ENCODE data around the gene EPB42. TPM values are rescaled to one million over a fixed set of nuclear protein-coding genes. Genes with fewer than 3 reads are reported as not detected.

The EPB42 gene
- polyA plus RNA-seq, 1 of the 3 experiments (the other 2 are of a cell fraction), result not detected

DNA sequence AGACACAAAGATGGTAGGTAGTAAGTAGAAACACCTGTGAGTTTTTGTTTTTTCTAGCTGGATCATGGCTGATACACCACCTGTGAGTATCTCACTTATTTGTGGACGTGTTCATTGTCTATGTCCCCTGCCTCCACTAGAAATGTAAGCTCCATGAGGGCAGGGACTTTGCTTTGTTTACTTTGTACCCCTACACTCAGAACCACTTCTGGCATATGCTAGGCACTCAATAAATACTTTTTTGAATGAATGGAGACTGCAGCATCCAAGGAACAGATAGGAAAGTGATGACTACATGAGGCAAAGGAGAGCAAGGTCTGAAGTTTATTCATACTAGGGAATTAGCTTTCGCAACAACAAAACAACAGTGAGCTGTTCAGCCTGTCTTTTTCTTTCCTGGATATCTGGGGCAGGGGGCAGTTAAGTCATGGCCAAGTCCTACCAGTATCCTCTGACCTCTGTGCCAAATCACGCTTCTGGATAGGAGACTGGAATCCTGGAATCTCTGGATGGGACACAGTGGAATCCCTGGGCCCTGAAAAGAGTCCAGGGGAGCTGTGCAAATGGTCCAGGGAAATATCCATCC, 11.6 kb upstream of the EPB42 start:
- Histone ChIP-seq H3K4me2 (no peak overlapping the region), H3K9ac (no peak overlapping the region), H3K9me3 (no peaks in the 10 kb centered on the region), H3K4me1 (ENCODE audit: control insufficient read depth in 1 of 2, insufficient read depth in 2 of 2, low read depth in 1 of 2, low read length in 1 of 2) (no peaks in the 10 kb centered on the region), H3K9me2 (no peaks in the 10 kb centered on the region), H3K4me3 (ENCODE audit: low read depth in 2 of 2, low read length in 1 of 2) (no peak overlapping the region), H3K36me3 (replicated peaks in 1 of 2; ENCODE audit: control insufficient read depth in 1 of 2, insufficient read depth in 2 of 2, low read length in 1 of 2) (no peaks in the 10 kb centered on the region), H3K79me2 (ENCODE audit: insufficient read depth) (no peaks in the 10 kb centered on the region), H3K27ac (ENCODE audit: low read depth in 2 of 2, low read length in 1 of 2) (no peak overlapping the region), H3K27me3 (ENCODE audit: insufficient read depth) (peaks cover 18% of the 10 kb centered on the region; the same call in 1 of the 2 replicates), H3F3A (replicated peaks; ENCODE audit: insufficient read depth) (no peaks in the 10 kb centered on the region), H4K20me1 (ENCODE audit: insufficient read depth) (no peaks in the 10 kb centered on the region), H2AFZ (ENCODE audit: low read depth) (no peak overlapping the region)
- ChIA-PET POLR2A (no interaction called here), CTCF (interaction anchor here (0.8 to 2.0 kb wide), 6 partner anchors 18 to 53 kb away, joined by 3 to 10 read pairs (median 4); no protein-coding TSS in a partner anchor)
- no peak for DNase-seq
- TF ChIP-seq POLR2AphosphoS5 (IDR thresholded peaks at IDR 0.05; ENCODE audit: low read depth, low read length) (no peak), SIN3A (IDR thresholded peaks at IDR 0.05; ENCODE audit: borderline replicate concordance, low read depth, low read length) (no peak)
- TF ChIP-seq, protein P1, sequence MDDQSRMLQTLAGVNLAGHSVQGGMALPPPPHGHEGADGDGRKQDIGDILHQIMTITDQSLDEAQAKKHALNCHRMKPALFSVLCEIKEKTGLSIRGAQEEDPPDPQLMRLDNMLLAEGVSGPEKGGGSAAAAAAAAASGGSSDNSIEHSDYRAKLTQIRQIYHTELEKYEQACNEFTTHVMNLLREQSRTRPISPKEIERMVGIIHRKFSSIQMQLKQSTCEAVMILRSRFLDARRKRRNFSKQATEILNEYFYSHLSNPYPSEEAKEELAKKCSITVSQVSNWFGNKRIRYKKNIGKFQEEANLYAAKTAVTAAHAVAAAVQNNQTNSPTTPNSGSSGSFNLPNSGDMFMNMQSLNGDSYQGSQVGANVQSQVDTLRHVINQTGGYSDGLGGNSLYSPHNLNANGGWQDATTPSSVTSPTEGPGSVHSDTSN (IDR thresholded peaks at IDR 0.05), result no peak
- 34% methylated on average over 3 of the region's 3 CpGs for WGBS (ENCODE audit: low lambda C conversion rate)

DNA sequence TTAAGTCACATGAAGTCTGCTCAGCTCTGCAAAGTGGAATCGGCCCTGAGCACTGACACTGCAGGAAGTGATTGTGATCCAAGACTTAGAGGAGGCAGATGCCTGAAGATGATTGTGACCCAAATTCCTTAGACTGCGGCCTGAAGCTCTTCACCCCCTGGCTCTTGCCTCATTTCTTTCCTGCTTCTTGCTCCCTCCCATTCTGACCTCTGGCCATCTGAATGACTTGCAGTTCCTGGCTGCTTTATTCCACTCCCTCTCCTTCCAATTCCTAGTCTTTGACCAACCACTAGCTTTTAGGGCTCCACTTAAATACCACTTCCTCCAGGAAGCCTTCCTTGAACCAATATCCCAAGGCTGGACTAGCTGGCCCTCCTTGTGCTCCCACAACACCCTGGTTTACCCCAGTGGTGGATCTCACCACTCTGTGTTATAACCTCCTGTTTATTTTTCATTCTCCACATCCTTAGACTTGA, 9.9 kb upstream of the EPB42 start:
- Histone ChIP-seq H2AFZ (ENCODE audit: low read depth) (no peak overlapping the region), H3K27me3 (ENCODE audit: insufficient read depth) (peaks cover 18% of the 10 kb centered on the region; the same call in 1 of the 2 replicates), H3K79me2 (ENCODE audit: insufficient read depth) (no peaks in the 10 kb centered on the region), H3K9me3 (no peaks in the 10 kb centered on the region), H3K9ac (no peak overlapping the region), H3F3A (replicated peaks; ENCODE audit: insufficient read depth) (no peaks in the 10 kb centered on the region), H3K4me2 (no peak overlapping the region), H3K9me2 (no peaks in the 10 kb centered on the region), H4K20me1 (ENCODE audit: insufficient read depth) (no peaks in the 10 kb centered on the region), H3K27ac (ENCODE audit: low read depth in 2 of 2, low read length in 1 of 2) (no peak overlapping the region), H3K4me1 (ENCODE audit: control insufficient read depth in 1 of 2, insufficient read depth in 2 of 2, low read depth in 1 of 2, low read length in 1 of 2) (no peaks in the 10 kb centered on the region), H3K4me3 (ENCODE audit: low read depth in 2 of 2, low read length in 1 of 2) (no peak overlapping the region), H3K36me3 (replicated peaks in 1 of 2; ENCODE audit: control insufficient read depth in 1 of 2, insufficient read depth in 2 of 2, low read length in 1 of 2) (no peaks in the 10 kb centered on the region)
- ChIA-PET POLR2A (no interaction called here), CTCF (interaction anchor here (1.1 to 8.2 kb wide), 7 partner anchors 12 to 53 kb away, joined by 3 to 167 read pairs (median 4); no protein-coding TSS in a partner anchor)
- WGBS (ENCODE audit: low lambda C conversion rate), result 92% methylated on average over 1 of the region's 2 CpGs
- no peak for DNase-seq
- TF ChIP-seq, protein P1 (IDR thresholded peaks at IDR 0.05), result no peak
- TF ChIP-seq EP300 (IDR thresholded peaks at IDR 0.05; ENCODE audit: borderline replicate concordance in 1 of 2, low read depth in 1 of 2, low read length in 1 of 2), result no peak
- no peak for TF ChIP-seq SIN3A (IDR thresholded peaks at IDR 0.05; ENCODE audit: borderline replicate concordance, low read depth, low read length)
- TF ChIP-seq FOXM1 (IDR thresholded peaks at IDR 0.05; ENCODE audit: low read depth), result no peak

DNA sequence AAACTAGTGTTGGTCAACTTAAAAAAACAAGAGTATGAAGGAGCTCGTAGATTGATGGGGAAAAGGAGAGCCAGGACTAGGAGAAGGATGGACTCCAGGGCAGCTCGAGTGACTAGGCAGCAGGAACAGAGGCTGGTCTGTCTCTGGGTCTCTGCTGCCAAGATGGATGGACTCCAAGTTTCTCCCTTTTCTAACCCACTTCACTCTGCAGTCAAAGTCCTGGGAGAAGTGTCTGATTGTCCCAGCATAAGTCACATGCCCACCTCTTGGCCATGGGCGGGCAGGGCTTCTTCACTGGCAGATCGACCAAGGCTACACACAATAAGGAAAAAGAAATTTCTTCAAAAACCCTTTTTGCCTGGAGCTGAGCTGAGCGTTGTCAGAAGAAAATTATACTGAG, 9.2 kb upstream of the EPB42 start:
- Histone ChIP-seq H3K4me3 (ENCODE audit: low read depth in 2 of 2, low read length in 1 of 2) (no peak overlapping the region), H3K4me1 (ENCODE audit: control insufficient read depth in 1 of 2, insufficient read depth in 2 of 2, low read depth in 1 of 2, low read length in 1 of 2) (no peaks in the 10 kb centered on the region), H3F3A (replicated peaks; ENCODE audit: insufficient read depth) (no peaks in the 10 kb centered on the region), H3K4me2 (no peak overlapping the region), H3K36me3 (replicated peaks in 1 of 2; ENCODE audit: control insufficient read depth in 1 of 2, insufficient read depth in 2 of 2, low read length in 1 of 2) (no peaks in the 10 kb centered on the region), H3K9me2 (no peaks in the 10 kb centered on the region), H4K20me1 (ENCODE audit: insufficient read depth) (no peaks in the 10 kb centered on the region), H3K9me3 (no peaks in the 10 kb centered on the region), H3K79me2 (ENCODE audit: insufficient read depth) (no peaks in the 10 kb centered on the region), H3K27ac (ENCODE audit: low read depth in 2 of 2, low read length in 1 of 2) (no peak overlapping the region), H3K9ac (no peak overlapping the region), H3K27me3 (ENCODE audit: insufficient read depth) (peaks cover 18% of the 10 kb centered on the region; the same call in 1 of the 2 replicates), H2AFZ (ENCODE audit: low read depth) (no peak overlapping the region)
- 31% methylated on average over 5 of the region's 5 CpGs for WGBS (ENCODE audit: low lambda C conversion rate)
- ChIA-PET POLR2A (no interaction called here), CTCF (interaction anchor here (1.1 to 8.2 kb wide), 8 partner anchors 8 to 54 kb away, joined by 3 to 167 read pairs (median 4); no protein-coding TSS in a partner anchor)
- DNase-seq, result no peak
- TF ChIP-seq SIN3A (IDR thresholded peaks at IDR 0.05; ENCODE audit: borderline replicate concordance, low read depth, low read length) (no peak), FOXM1 (IDR thresholded peaks at IDR 0.05; ENCODE audit: low read depth) (no peak), FOXJ3 (CRISPR knock-in tag; IDR thresholded peaks at IDR 0.05) (no peak), RAD21 (IDR thresholded peaks at IDR 0.05; ENCODE audit: low read length) (no peak), POLR2AphosphoS5 (IDR thresholded peaks at IDR 0.05; ENCODE audit: low read depth, low read length) (no peak), GATA2 (CRISPR knock-in tag; IDR thresholded peaks at IDR 0.05) (no peak), MXI1 (IDR thresholded peaks at IDR 0.05; ENCODE audit: low read depth, low read length) (no peak), NRF1 (IDR thresholded peaks at IDR 0.05; ENCODE audit: low read depth, low read length) (no peak)
- TF ChIP-seq, protein P1 (IDR thresholded peaks at IDR 0.05), result no peak
- TF ChIP-seq, protein P2, sequence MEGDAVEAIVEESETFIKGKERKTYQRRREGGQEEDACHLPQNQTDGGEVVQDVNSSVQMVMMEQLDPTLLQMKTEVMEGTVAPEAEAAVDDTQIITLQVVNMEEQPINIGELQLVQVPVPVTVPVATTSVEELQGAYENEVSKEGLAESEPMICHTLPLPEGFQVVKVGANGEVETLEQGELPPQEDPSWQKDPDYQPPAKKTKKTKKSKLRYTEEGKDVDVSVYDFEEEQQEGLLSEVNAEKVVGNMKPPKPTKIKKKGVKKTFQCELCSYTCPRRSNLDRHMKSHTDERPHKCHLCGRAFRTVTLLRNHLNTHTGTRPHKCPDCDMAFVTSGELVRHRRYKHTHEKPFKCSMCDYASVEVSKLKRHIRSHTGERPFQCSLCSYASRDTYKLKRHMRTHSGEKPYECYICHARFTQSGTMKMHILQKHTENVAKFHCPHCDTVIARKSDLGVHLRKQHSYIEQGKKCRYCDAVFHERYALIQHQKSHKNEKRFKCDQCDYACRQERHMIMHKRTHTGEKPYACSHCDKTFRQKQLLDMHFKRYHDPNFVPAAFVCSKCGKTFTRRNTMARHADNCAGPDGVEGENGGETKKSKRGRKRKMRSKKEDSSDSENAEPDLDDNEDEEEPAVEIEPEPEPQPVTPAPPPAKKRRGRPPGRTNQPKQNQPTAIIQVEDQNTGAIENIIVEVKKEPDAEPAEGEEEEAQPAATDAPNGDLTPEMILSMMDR (IDR thresholded peaks at IDR 0.05), result no peak
